IPS-18c (cell line): ENCODE results near the gene MAPK8IP3.

ENCODE experiments used
- H3K4me3 ChIP-seq: 2 replicates; pipeline ENCODE4 v1.7.0; 2013; ENCODE audit warnings: low read depth, mild to moderate bottlenecking, low read length, moderate library complexity; ENCODE audit not compliant: insufficient read depth
- H3K9me3 ChIP-seq: one replicate; pipeline ENCODE4 v1.6.1; 2013; ENCODE audit warnings: mild to moderate bottlenecking, low read length, moderate library complexity; ENCODE audit not compliant: control insufficient read depth, insufficient read depth

MAPK8IP3 gene

DNA sequence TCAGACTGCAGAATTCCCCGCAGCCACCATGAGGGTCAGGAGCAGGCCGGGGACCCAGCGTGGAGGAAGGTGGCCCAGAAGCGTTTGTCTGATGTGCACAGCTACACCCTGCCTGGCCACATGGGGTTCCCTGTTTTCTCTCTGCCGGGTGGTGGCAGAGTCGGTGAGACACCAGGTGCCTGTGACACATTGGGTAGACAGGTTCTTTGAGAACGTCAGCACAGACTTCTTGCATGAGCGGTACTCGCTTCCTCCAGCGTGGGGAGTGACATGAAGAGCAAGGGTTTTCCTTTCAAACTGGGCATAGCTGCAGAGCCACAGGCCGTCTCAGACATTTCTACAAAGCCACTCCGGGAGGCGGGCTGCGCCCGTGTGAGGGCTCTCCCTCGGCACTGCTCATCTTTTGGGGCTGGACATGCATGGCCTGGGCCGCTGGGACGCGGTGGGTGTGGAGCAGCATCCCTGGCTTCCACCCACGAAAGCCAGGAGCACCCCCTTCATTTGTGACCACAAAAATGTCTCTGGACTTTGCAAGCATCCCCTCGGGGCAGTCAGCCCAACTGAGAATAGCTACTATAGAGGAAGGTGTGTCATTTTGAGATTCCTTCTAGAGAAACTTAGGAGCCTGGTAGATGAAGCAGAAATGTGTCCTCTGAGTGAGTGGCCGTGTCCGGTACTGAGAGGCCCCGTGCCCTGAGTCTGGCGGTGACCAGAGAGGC lies 39.3 kb downstream of the MAPK8IP3 start:
- Histone ChIP-seq H3K9me3 (no peaks in the 10 kb centered on the region), H3K4me3 (no peak overlapping the region)

DNA sequence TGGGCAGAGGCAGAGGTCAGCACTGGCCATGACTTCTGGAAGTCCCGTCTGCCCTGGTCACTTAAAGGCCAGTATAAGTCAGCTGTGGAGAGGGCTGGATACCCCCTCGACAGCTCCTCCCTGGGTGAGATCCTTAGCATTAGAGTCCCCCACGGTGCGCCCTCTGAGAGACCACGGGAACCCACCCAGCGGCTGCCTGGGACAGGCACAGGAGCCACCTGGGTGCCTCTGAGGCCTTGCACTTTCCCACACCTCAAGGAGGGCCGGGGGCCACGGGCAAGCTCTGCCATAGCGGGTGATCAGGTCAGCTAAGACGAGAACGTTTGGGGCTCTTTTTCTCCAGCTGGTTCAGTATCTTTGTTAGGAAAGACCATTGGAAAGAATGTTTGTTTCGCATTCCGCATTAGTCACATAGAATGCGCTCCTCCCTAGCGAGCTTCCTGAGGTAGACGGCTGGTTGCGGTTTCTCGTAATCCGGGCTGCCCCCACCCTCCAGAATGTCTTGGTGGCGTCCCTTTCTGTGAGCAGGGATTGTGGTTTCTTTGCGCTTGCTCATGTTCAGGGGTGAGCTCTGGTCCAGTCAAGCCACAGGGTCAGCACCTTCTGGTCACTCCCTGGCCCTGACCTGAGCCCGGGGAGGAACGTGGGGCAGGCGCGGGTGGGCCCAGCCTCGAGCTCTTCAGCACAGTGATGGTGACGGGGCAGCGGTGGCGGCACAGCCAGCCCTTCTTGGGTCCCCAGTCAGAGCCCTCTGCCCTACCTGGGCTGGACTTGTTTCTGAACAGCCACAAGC lies 40.1 kb downstream of the MAPK8IP3 start:
- no peaks in the 10 kb centered on the region for H3K9me3 ChIP-seq
- no peak overlapping the region for H3K4me3 ChIP-seq

DNA sequence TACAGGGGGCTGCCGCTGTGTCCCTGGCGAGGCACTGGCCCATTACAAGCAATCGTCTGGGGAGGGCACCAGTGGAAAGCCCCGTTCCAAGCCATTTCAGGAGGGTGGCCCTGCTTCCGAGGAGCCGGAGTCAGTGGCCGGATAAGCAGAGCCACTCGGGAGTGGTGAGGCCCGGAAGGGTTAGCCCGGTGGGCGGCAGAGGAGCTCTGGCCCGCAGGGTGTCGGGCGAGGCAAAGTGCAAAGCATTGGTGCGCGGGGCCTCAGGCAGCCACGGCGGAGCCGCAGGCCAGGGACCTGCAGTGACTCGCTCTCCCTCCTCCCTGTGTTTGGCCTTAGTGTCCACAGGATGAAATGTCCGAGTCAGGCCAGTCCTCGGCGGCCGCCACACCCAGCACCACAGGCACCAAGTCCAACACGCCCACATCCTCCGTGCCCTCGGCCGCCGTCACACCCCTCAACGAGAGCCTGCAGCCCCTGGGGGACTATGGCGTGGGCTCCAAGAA lies 40.7 kb downstream of the MAPK8IP3 start:
- Histone ChIP-seq H3K4me3 (no peak overlapping the region), H3K9me3 (no peaks in the 10 kb centered on the region)

DNA sequence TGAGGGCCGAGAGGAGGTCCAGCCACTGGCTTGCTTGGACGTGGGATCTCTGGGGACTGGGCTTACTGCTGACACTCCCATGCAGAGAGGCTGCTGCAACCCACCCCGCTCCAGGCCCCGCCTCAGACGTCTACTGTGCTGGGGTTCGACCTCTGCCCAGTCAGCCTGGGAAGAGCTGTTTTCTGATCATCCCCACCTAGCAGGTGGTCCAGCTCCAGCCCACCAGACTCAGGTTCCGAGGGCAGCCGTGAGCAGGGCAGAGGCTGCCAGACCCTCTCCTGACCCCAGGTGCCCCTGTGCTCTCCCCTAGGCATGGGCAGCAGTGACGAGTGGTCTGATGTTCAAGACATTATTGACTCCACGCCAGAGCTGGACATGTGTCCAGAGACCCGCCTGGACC lies 41.9 kb downstream of the MAPK8IP3 start:
- Histone ChIP-seq H3K4me3 (no peak overlapping the region), H3K9me3 (peaks cover 2% of the 10 kb centered on the region)

DNA sequence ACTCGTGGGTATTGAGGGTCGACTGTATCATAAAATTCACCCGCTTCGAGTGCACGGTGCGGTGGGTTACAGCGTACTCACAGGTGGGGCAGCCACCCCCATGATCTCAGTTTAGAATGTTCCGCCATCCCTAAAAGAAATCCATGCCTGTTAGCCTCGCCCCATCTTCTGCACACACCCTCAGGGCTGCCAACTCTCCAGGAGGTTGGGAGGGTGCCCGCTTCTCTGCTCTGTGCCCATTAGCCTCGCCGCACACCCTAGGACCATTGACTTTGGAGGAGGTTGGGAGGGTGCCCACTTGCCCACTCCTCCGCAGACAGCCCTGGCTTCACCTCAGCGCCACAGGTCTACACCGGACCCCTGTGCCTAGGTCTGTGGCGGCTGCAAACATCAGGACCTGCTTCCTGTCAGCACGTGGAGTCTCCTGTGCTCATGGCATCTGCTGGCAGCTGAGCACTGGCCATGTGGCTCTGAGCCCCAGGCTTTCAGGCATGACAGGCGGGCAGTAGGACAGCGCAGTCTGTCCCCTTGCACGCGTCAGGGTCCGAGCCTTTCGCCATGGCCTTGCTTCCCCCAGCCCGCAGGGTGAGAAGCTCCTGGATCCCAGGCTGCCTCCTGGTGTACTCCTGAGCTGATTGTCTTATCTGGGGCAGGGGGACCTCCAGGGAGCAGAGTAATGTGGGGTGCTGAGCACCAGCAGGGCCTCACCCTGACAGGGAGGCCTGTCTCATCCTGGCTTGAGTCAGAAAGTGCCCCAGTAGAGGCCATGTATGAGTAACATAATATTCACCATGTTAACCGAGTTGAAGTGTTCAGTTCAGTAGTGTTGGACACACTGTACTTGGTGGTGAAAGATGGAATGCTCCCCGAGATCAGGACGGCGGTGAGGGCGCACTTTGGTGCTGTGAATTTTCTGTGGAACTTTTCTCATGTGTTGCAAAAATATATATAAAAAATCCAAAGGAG lies 43.4 kb downstream of the MAPK8IP3 start:
- no peak overlapping the region for H3K4me3 ChIP-seq
- peaks cover 2% of the 10 kb centered on the region for H3K9me3 ChIP-seq

DNA sequence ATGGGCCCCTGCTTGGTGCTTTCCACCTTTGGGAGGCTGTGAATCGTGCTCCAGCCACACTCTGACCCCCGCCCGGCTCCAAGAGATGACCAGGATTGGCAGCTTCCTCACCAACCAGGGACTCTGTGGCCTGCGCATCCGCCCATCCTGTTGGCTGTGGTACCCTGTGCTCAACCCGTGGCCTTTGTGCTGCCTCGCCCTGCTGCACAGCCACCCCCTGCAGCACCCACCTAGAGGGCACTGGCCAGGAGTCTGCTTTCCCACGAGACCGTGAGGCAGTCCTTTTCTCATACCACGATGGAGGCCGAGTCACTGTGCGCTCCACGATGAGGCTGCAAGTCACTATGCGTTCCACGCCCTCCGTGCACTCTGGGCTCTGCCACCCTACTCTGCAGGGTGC lies 46.0 kb downstream of the MAPK8IP3 start:
- Histone ChIP-seq H3K9me3 (peaks cover 2% of the 10 kb centered on the region), H3K4me3 (no peak overlapping the region)

DNA sequence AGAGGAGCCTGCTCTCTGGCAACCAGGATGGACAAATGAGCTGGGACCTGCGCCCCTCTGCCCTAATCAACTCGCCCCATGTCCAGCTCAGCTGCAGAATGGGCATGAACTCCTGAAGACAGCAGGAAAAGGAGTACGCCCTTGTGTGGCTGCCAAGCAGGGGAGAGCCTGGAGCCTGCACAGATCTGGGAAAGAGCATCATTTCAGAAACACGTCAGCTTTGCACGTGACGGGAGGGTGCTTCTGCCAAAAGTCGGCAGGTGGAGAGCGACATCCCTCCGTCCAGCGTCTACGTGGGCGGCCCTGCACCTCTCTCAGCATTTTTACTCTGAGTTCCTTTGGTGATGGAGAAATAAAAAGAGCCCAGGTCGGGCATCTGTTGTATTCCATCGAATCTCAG lies 46.9 kb downstream of the MAPK8IP3 start:
- H3K9me3 ChIP-seq, result peaks cover 2% of the 10 kb centered on the region
- no peak overlapping the region for H3K4me3 ChIP-seq

DNA sequence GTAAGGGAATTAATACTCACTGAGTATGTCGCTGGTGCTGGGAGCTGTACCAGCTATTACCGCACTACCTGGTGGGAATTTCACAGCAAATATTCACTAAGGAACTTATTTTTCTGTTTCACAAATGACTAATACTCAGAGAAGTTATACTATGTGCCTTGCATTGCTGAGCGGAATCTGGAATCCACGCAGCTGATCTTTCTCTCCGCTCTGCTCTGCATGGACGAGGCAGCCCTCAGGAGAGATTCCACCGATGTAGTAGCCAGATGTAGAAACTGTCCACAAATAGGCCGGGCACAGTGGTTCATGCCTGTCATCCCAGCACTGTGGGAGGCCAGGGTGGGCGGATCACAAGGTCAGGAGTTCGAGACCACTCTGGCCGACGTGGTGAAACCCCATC lies 48.2 kb downstream of the MAPK8IP3 start:
- Histone ChIP-seq H3K9me3 (peaks cover 2% of the 10 kb centered on the region), H3K4me3 (no peak overlapping the region)

DNA sequence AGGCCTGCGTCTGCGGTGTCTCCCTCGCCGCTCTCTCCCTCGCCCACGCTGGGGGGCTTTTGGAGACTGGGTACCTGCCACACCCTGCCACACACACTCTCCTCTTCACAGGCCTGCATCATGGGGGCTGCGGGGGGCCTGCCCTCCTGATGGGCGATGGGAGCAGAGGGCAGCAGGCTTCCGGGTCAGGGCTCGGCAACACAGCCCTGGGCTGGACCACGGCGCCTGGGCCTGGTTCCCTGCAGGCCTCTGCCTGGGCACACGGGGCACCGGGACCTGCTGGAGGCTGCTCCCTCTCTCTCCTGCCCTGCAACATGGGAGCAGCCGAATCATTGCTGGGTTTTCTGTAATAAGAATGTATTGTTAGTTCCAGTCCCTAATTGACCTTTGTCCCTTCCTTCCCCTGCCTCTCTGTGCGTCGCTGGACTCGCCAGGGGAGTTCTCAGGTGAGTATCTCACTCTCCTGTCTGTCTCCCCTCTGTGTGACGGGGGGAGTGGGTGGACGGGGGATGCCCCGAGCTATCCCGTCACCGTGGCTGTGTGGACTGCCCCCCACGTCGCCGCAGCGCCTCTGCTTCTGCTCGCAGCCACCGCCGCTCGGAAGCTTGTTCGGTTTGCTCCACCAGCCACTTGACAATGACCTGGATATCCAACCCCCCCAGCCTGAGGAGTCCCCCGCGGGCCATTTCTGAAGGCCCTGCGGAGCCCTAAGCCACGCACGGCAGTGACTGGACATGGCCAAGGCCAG lies 51.9 kb downstream of the MAPK8IP3 start:
- H3K9me3 ChIP-seq, result no peaks in the 10 kb centered on the region

DNA sequence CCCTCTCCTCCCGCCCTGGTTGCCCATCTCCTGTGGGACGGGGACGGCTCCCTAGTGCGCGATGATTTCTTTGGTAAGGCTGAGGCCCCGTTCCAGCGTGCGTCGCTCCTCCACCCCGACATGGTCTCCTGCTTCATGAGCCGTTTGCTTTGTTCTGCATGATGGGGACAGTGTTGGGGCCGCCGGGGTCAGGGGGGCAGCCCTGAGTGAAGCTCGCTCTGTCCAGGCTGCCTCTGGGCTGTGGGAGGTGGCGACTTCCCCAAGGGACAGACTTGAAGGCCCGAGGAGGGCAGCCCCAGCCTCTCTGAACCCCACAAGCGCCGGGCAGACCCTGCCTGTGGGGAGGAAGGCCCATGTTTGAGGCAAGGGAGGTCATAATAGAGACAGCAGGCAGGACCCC lies 52.9 kb downstream of the MAPK8IP3 start:
- Histone ChIP-seq H3K4me3 (no peak overlapping the region), H3K9me3 (no peaks in the 10 kb centered on the region)

More for the DNA sequence above, 51.9 kb downstream of the MAPK8IP3 start:
- H3K4me3 ChIP-seq, result no peak overlapping the region

DNA sequence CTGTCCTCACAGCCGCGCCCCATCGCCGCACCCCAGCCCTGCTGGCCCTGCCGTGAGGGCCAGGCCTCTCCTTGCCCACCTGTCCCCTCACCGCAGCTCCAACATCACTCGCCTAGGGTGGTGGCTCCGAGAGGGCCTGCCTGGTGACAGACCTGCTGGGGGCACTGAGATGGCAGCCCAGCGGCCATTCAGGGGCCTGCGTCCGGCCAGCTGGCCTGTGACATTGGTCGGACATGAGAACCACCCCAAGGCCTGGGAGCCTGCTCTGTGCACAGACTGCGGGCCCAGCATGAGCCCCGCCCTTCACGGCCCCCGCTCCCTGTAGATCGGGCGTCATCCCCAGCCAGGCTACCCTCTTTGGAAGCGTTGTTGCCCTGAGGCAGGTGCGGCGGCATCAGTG lies 53.5 kb downstream of the MAPK8IP3 start:
- peaks cover 2% of the 10 kb centered on the region for H3K9me3 ChIP-seq
- no peak overlapping the region for H3K4me3 ChIP-seq

DNA sequence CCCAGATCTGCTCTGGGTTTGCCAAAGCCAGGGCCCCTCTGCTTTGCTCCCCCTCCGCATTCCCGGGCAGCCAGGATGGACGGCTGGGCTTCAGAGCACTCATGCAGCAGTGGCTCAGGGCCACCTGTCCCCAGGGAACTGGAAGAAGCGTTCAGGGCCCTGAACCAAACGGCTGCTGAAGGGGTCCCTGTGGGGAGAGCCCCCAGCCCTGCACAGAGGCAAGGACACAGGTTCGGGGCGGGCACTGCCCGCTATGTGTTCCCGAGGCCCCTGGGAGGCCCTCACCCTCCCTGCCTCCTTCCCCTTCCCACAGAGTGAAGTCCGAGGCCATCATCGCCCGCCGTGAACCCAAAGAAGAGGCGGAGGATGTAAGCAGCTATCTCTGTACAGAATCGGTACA lies 54.9 kb downstream of the MAPK8IP3 start:
- Histone ChIP-seq H3K4me3 (no peak overlapping the region), H3K9me3 (peaks cover 2% of the 10 kb centered on the region)

DNA sequence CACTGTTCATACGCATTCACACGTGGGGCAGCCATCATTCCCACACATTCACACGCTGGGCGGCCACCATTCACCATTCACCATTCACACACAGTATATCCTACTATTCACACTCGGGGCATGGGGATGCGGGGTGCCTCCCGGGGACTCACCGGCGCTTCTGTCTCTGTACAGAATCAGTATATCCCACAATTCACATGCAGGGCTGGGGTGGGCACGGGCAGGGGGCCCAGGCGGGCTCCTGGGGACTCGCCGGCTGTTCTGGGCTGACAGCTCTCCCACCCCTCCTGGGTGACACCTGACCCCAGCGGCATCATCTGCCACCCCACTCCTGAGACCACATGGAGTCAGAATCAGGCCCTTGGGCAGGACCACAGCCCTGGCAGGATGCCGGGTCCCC lies 55.8 kb downstream of the MAPK8IP3 start:
- Histone ChIP-seq H3K9me3 (peaks cover 2% of the 10 kb centered on the region), H3K4me3 (no peak overlapping the region)

DNA sequence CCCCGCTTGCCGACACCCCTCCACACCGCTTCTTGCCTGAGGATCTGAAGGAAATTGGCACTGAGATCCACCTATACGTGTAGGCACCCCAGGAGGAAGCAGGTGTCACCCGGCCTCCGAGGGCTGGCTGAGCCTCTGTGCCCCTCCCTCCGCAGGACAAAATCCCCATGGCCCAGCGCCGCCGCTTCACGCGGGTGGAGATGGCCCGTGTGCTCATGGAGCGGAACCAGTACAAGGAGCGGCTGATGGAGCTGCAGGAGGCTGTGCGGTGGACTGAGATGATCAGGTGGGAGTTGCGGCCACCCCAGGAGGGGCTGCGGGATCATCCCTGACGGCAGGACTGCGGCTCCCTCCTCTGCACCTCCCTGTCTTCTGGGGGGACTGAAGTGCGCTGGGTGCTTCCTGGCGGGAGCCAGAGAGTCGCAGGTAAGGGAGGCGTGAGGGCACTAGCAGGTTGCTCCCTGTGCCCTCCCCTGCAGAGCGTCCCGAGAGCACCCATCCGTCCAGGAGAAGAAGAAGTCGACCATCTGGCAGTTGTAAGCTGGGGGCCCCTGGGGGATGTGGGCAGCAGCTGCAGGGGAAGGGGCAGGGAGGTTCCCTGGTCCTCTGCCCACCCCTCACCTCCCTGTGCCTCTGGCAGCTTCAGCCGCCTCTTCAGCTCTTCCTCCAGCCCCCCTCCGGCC lies 56.3 kb downstream of the MAPK8IP3 start:
- H3K9me3 ChIP-seq, result peaks cover 2% of the 10 kb centered on the region
- no peak overlapping the region for H3K4me3 ChIP-seq

DNA sequence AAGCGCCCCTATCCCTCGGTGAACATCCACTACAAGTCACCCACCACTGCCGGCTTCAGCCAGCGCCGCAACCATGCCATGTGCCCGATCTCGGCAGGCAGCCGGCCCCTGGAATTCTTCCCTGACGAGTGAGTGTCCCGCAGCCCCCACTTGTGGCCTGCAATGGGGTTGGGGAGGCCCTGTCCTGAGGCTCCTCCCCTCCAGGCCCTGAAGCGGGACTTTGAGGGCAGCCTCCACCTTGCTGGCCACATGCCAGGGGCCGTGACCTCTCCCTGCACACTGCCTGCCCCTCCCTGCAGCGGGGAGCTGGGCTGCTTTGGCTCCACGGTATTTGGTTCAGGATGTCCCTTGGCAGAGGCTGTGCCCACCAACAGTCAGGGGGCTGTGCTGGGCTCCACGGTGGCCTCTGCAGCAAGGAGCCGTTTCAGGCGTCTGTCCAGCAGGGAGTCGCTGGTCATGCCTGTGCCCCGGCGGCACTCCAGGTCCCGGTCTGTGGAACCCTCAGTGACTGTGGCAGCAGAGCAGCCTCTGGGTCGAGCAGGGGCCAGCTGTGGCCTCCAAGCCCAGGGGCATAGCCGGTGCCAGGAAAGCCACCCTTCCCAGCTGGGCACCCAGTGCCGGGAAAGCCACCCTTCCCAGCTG lies 57.0 kb downstream of the MAPK8IP3 start:
- H3K9me3 ChIP-seq, result peaks cover 2% of the 10 kb centered on the region
- no peak overlapping the region for H3K4me3 ChIP-seq
